ENCODE data around the gene MRPL43. TPM values are rescaled to one million over a fixed set of nuclear protein-coding genes. Genes with fewer than 3 reads are reported as not detected.

The MRPL43 gene
- total and polyA plus RNA-seq, 9 of the 15 experiments (the other 6 are each of a cell fraction or from before 2014, with no cell fraction given) = 15.1 to 63.7 (median 37.2) TPM

DNA sequence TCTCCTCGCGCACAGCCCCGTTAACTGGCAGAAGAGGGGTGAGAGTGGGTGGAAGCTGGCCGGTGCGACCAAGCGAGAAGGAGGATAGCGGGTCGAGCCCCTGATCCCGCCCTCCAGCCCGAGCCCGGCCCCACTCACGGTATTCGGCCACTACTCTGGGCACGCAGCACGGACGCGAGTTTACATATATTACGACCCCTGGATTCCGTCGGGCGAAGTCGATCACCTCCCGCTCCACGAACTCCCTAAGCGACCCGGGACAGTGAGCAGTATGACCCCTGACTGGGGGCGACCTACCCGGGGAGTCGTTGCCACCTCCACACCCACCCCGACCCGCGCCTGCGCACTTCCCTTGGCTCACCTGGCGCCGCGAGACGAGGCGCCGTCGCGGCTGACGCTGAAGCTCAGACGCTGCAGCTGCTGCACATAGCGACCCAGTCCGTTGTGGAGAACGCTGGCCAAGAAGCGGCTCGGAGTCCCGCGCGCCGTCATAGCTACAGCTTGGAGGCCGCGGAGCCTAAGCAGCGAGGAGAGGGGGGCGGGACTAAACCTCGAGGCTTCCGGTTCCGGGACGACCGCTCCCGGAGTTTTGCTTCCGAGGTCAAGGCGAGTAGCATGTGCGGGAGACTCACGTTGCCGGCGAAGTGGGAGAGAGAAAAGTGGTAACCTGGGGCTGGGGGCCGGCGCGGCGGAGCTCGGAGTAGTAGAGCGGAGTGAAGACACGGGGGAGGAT lies at the start of gene MRPL43, which contains the start of gene TWNK (continued):
- TF ChIP-seq, protein P1, sequence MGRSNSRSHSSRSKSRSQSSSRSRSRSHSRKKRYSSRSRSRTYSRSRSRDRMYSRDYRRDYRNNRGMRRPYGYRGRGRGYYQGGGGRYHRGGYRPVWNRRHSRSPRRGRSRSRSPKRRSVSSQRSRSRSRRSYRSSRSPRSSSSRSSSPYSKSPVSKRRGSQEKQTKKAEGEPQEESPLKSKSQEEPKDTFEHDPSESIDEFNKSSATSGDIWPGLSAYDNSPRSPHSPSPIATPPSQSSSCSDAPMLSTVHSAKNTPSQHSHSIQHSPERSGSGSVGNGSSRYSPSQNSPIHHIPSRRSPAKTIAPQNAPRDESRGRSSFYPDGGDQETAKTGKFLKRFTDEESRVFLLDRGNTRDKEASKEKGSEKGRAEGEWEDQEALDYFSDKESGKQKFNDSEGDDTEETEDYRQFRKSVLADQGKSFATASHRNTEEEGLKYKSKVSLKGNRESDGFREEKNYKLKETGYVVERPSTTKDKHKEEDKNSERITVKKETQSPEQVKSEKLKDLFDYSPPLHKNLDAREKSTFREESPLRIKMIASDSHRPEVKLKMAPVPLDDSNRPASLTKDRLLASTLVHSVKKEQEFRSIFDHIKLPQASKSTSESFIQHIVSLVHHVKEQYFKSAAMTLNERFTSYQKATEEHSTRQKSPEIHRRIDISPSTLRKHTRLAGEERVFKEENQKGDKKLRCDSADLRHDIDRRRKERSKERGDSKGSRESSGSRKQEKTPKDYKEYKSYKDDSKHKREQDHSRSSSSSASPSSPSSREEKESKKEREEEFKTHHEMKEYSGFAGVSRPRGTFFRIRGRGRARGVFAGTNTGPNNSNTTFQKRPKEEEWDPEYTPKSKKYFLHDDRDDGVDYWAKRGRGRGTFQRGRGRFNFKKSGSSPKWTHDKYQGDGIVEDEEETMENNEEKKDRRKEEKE (IDR thresholded peaks at IDR 0.05; ENCODE audit: borderline replicate concordance in 1 of 2, control insufficient read depth in 1 of 2, low read depth in 2 of 2, low read length in 1 of 2) = no peak
- TF ChIP-seq TCF7 (IDR thresholded peaks at IDR 0.05; ENCODE audit: borderline replicate concordance) (no peak), ATF1 (CRISPR knock-in tag; IDR thresholded peaks at IDR 0.05) (no peak), ATF1 (tag; IDR thresholded peaks at IDR 0.05) (peak; percentile 30; the same call in 1 of the 2 replicates), COPS2 (conservative IDR thresholded peaks at IDR 0.05) (no peak), RB1 (IDR thresholded peaks at IDR 0.05; ENCODE audit: low read depth) (peak; percentile 48; the same call in 1 of the 2 replicates), SAP30 (IDR thresholded peaks at IDR 0.05; ENCODE audit: borderline replicate concordance, insufficient read depth, low read depth, low read length, poor library complexity, severe bottlenecking) (peak; percentile 97), MEF2D (tag; conservative IDR thresholded peaks at IDR 0.05; ENCODE audit: low read depth) (no peak), SAFB2 (IDR thresholded peaks at IDR 0.05; ENCODE audit: borderline replicate concordance, low read depth, low read length, severe bottlenecking) (no peak), RCOR1 (IDR thresholded peaks at IDR 0.05; ENCODE audit: borderline replicate concordance in 1 of 2, low read depth in 2 of 2, low read length in 2 of 2) (no peak), MAFG (tag; conservative IDR thresholded peaks at IDR 0.05) (no peak), TCF7L2 (IDR thresholded peaks at IDR 0.05; ENCODE audit: low read depth, low read length) (no peak), ZNF217 (CRISPR knock-in tag; IDR thresholded peaks at IDR 0.05) (no peak), SNAPC5 (CRISPR knock-in tag; IDR thresholded peaks at IDR 0.05) (no peak), SRF (CRISPR knock-in tag; IDR thresholded peaks at IDR 0.05) (0 out of 4 replicates have a peak, but pooled peaks of 1 of the 2 experiments have one; percentile 21)
- TF ChIP-seq, protein P2, sequence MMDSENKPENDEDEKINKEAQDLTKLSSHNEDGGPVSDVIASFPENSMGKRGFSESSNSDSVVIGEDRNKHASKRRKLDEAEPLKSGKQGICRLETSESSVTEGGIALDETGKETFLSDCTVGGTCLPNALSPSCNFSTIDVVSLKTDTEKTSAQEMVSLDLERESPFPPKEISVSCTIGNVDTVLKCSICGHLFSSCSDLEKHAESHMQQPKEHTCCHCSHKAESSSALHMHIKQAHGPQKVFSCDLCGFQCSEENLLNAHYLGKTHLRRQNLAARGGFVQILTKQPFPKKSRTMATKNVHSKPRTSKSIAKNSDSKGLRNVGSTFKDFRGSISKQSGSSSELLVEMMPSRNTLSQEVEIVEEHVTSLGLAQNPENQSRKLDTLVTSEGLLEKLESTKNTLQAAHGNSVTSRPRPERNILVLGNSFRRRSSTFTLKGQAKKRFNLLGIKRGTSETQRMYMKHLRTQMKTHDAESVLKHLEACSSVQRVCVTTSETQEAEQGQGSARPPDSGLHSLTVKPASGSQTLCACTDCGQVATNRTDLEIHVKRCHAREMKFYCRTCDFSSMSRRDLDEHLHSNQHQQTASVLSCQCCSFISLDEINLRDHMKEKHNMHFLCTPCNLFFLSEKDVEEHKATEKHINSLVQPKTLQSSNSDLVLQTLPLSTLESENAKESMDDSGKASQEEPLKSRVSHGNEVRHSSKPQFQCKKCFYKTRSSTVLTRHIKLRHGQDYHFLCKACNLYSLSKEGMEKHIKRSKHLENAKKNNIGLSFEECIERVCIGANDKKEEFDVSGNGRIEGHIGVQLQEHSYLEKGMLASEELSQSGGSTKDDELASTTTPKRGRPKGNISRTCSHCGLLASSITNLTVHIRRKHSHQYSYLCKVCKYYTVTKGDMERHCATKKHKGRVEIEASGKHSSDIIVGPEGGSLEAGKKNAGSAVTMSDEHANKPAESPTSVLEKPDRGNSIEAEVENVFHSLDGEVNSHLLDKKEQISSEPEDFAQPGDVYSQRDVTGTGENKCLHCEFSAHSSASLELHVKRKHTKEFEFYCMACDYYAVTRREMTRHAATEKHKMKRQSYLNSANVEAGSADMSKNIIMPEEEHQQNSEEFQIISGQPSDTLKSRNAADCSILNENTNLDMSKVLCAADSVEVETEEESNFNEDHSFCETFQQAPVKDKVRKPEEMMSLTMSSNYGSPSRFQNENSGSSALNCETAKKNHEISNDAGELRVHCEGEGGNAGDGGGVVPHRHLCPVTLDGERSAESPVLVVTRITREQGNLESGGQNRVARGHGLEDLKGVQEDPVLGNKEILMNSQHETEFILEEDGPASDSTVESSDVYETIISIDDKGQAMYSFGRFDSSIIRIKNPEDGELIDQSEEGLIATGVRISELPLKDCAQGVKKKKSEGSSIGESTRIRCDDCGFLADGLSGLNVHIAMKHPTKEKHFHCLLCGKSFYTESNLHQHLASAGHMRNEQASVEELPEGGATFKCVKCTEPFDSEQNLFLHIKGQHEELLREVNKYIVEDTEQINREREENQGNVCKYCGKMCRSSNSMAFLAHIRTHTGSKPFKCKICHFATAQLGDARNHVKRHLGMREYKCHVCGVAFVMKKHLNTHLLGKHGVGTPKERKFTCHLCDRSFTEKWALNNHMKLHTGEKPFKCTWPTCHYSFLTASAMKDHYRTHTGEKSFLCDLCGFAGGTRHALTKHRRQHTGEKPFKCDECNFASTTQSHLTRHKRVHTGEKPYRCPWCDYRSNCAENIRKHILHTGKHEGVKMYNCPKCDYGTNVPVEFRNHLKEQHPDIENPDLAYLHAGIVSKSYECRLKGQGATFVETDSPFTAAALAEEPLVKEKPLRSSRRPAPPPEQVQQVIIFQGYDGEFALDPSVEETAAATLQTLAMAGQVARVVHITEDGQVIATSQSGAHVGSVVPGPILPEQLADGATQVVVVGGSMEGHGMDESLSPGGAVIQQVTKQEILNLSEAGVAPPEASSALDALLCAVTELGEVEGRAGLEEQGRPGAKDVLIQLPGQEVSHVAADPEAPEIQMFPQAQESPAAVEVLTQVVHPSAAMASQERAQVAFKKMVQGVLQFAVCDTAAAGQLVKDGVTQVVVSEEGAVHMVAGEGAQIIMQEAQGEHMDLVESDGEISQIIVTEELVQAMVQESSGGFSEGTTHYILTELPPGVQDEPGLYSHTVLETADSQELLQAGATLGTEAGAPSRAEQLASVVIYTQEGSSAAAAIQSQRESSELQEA (IDR thresholded peaks at IDR 0.05; ENCODE audit: low read depth) = no peak
